Left lung (tissue), 10 donors: ENCODE results near the gene ERCC8. TPM values are rescaled to one million over a fixed set of nuclear protein-coding genes. Genes with fewer than 3 reads are reported as not detected.

Experiments
- ATAC-seq: fragments of 200-7000 bp; cut with Tn5 transposase; one replicate; pipeline ENCODE4 v1.9.1; 2020; ENCODE audit warnings: moderate library complexity
- DNase-seq, 4 donors: peaks; one replicate each; pipeline ENCODE4 v3.0.0-alpha.2; 2013 to 2020
- H3K27ac ChIP-seq, 2 donors: fragments of 200-600 bp; sonication (generic) in 1 of 2; one replicate each; pipeline versions ENCODE4 v1.5.0 to v1.8.0; 2020 to 2021
- H3K27me3 ChIP-seq, 2 donors: fragments of 200-600 bp; sonication (generic) in 1 of 2; one replicate each; pipeline versions ENCODE4 v1.5.0 to v1.8.0; 2020 to 2021
- H3K36me3 ChIP-seq, 2 donors: fragments of 200-600 bp; sonication (generic) in 1 of 2; one replicate each; pipeline versions ENCODE4 v1.5.0 to v1.8.0; 2020 to 2021
- H3K4me1 ChIP-seq, 2 donors: fragments of 200-600 bp; one replicate each; pipeline ENCODE4 v1.8.0; 2021
- H3K4me3 ChIP-seq, 2 donors: fragments of 200-600 bp; sonication (generic) in 1 of 2; one replicate each; pipeline versions ENCODE4 v1.5.0 to v1.8.0; 2020 to 2021; ENCODE audit warnings: mild to moderate bottlenecking in 1 of 2
- H3K9me3 ChIP-seq, 2 donors: fragments of 200-600 bp; sonication (generic) in 1 of 2; one replicate each; pipeline versions ENCODE4 v1.5.0 to v1.8.0; 2020 to 2021
- intact Hi-C, 2 donors: fragments of 100-400 bp; cut with DNase I; formaldehyde crosslinking; loops; one replicate each; pipeline versions ENCODE4 v1.11.2 to v1.14.2; 2022
- polyA plus RNA-seq, 6 donors: library from polyadenylated mRNA; unstranded; fragments of 120-200 nt; gene quantifications; one replicate each; pipeline ENCODE4 v1.2.1, GENCODE V29; 2013; ENCODE audit not compliant: insufficient read length in 6 of 6
- total RNA-seq, 2 donors: library from RNA; stranded (reverse); fragmentation: NEBNext Ultra II Directional; extraction: Animal tissue kit (Norgen Biotek cat#: 25700); gene quantifications; one replicate each; pipeline ENCODE4 v1.2.1, GENCODE V29; 2021
- TF ChIP-seq, protein P1 (sequence below), 2 donors: fragments of 200-600 bp; sonication (generic) in 1 of 2; IDR thresholded peaks; one replicate each; pipeline versions ENCODE4 v1.5.0 to v1.8.0; 2021; ENCODE audit warnings: antibody characterized with exemption in 2 of 2
- donor health status: DM: no; HTN: yes; CAD: no.
- donor health status: DM: no; HTN: no; CAD: no.

ERCC8 gene
- total and polyA plus RNA-seq, 8 donors = 8.7 to 28.5 (median 23.2) TPM

GRCh38 chr5:60958712-60959111 is 13.8 kb upstream of the ERCC8 start:
- Histone ChIP-seq H3K4me3 (no peak overlapping the region), H3K27me3 (no peaks in the 10 kb centered on the region), H3K4me1 (no peaks in the 10 kb centered on the region), H3K36me3 (no peaks in the 10 kb centered on the region), H3K27ac (no peak overlapping the region), H3K9me3 (peaks cover 0 to 5% of the 10 kb centered on the region in 2 donors)
- ATAC-seq (no peak), DNase-seq (no peak)
- TF ChIP-seq, protein P1, sequence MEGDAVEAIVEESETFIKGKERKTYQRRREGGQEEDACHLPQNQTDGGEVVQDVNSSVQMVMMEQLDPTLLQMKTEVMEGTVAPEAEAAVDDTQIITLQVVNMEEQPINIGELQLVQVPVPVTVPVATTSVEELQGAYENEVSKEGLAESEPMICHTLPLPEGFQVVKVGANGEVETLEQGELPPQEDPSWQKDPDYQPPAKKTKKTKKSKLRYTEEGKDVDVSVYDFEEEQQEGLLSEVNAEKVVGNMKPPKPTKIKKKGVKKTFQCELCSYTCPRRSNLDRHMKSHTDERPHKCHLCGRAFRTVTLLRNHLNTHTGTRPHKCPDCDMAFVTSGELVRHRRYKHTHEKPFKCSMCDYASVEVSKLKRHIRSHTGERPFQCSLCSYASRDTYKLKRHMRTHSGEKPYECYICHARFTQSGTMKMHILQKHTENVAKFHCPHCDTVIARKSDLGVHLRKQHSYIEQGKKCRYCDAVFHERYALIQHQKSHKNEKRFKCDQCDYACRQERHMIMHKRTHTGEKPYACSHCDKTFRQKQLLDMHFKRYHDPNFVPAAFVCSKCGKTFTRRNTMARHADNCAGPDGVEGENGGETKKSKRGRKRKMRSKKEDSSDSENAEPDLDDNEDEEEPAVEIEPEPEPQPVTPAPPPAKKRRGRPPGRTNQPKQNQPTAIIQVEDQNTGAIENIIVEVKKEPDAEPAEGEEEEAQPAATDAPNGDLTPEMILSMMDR (IDR thresholded peaks at IDR 0.05) = no peak
- intact Hi-C loops = no loop called here

- Histone ChIP-seq H3K9me3 (peaks cover 0 to 5% of the 10 kb centered on the region in 2 donors), H3K27ac (no peak overlapping the region), H3K4me1 (no peaks in the 10 kb centered on the region), H3K36me3 (no peaks in the 10 kb centered on the region), H3K27me3 (no peaks in the 10 kb centered on the region), H3K4me3 (no peak overlapping the region)
- DNase-seq (no peak), ATAC-seq (no peak)
- TF ChIP-seq, protein P1 (IDR thresholded peaks at IDR 0.05) = no peak
- intact Hi-C loops = no loop called here
These were observed 13.2 kb upstream of the ERCC8 start for GRCh38 chr5:60958088-60958487.

- Histone ChIP-seq H3K4me1 (no peaks in the 10 kb centered on the region), H3K36me3 (no peaks in the 10 kb centered on the region), H3K27me3 (no peaks in the 10 kb centered on the region), H3K27ac (no peak overlapping the region), H3K4me3 (no peak overlapping the region), H3K9me3 (peaks cover 0 to 5% of the 10 kb centered on the region in 2 donors)
- DNase-seq (no peak), ATAC-seq (no peak)
- TF ChIP-seq, protein P1 (IDR thresholded peaks at IDR 0.05) = no peak
- intact Hi-C loops = no loop called here
These were observed 10.4 kb upstream of the ERCC8 start for GRCh38 chr5:60955239-60955638.

DNA sequence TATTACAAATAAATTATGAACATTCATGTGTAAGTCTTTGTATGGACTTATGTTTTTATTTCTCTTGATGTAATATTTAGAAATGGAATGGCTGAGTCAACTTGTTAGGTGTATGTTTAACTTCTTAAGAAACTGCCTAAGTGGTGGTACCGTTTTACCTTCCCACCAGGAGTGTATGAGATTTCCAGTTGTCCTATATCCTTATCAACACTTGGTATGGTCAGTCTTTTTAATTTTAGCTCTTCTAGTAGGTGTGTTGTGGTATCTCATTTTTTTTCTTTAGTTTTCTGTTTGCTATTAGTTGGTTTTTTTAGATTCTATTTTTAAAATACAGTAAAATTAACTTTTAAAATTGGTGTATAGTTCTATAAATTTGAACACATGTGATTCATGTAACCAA is 3.9 kb upstream of the ERCC8 start:
- TF ChIP-seq, protein P1 (IDR thresholded peaks at IDR 0.05) = no peak
- H3K36me3 ChIP-seq = no peaks in the 10 kb centered on the region
- H3K27me3 ChIP-seq = no peaks in the 10 kb centered on the region
- ATAC-seq = no peak
- peaks cover 6 to 22% of the 10 kb centered on the region in 2 donors for H3K4me1 ChIP-seq
- DNase-seq = no peak
- no peak overlapping the region for H3K27ac ChIP-seq
- no peak overlapping the region for H3K4me3 ChIP-seq
- no peaks in the 10 kb centered on the region for H3K9me3 ChIP-seq
- intact Hi-C loops = no loop called here

DNA sequence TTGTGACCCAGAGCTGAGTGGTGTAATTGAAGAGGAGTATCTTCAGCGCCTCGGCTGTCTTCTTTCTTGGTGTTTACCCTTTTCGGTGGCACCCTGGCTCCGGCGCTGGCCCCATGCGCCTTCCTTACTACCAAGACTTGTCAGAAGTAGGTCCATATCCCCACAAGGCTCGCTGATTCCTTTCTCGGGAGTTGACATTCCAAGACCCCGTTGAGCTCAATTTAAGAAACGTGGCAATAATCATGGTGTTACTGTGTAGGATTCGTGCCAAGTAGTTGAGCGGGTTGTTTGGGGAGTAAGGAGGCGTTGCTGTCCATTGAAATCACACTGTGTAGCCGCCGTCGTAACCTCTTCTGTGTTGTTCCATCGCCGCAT is 930 bp upstream of the ERCC8 start:
- no peaks in the 10 kb centered on the region for H3K9me3 ChIP-seq
- intact Hi-C loops = no loop called here
- no peaks in the 10 kb centered on the region for H3K27me3 ChIP-seq
- DNase-seq (peak; percentile 32 to 83 (median 48)), ATAC-seq (peak; percentile 60)
- TF ChIP-seq, protein P1 (IDR thresholded peaks at IDR 0.05) = no peak
- no peaks in the 10 kb centered on the region for H3K36me3 ChIP-seq
- peak overlapping the region; percentile 76 to 82 for H3K27ac ChIP-seq
- peak overlapping the region; percentile 63 to 74 for H3K4me3 ChIP-seq
- H3K4me1 ChIP-seq = peaks cover 9 to 25% of the 10 kb centered on the region in 2 donors
